Measurements from ENCODE around the gene METTL16. TPM values are rescaled to one million over a fixed set of nuclear protein-coding genes. Genes with fewer than 3 reads are reported as not detected.

The METTL16 gene
- total and polyA plus RNA-seq, 2 of the 8 experiments (the other 6 are each of a cell fraction or from before 2014, with no cell fraction given) = 22.8 to 59.4 TPM

DNA sequence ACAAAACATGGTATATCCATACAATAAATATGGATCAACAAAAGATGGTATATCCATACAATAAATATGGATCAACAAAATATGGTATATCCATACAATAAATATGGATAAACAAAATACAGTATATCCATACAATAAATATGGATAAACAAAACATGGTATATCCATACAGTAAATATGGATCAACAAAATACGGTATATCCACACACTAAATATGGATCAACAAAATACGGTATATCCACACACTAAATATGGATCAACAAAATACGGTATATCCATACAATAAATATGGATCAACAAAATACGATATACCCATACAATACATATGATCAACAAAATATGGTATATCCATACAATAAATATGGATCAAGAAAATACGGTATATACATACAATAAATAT lies 8.1 kb downstream of the METTL16 start:
- no peaks in the 10 kb centered on the region for H3K27me3 ChIP-seq (replicated peaks in 1 of 4; ENCODE audit: control insufficient read depth in 3 of 4, extremely low read depth in 1 of 4, insufficient read depth in 3 of 4, low read length in 3 of 4)
- H2BK20ac ChIP-seq (ENCODE audit: low read length) = no peak overlapping the region
- ChIA-PET POLR2A (ENCODE audit: partially characterized antibody) (interaction anchor here (1.4 kb wide), 1 partner anchor 9 kb away, joined by 5 read pairs; no protein-coding TSS in a partner anchor), CTCF (ENCODE audit: partially characterized antibody) (no interaction called here)
- WGBS, 2 experiments (ENCODE audit: extremely low coverage in 1 of 2, insufficient coverage in 1 of 2, insufficient read length in 1 of 2, insufficient replicate concordance in 2 of 2, low coverage in 1 of 2, low lambda C conversion rate in 2 of 2, missing lambda C conversion rate in 1 of 2) = 88% methylated on average over 5 of the region's 5 CpGs; no CpG with 5 or more reads in 1 of the 2 experiments
- peaks cover 16 to 57% of the 10 kb centered on the region in 2 experiments for H3K79me2 ChIP-seq (ENCODE audit: control insufficient read depth in 1 of 2, insufficient read depth in 2 of 2, low read length in 2 of 2)
- H3K27ac ChIP-seq (ENCODE audit: low read depth, low read length) = no peak overlapping the region
- peaks cover 0 to 1% of the 10 kb centered on the region in 2 experiments for H4K20me1 ChIP-seq (replicated peaks in 1 of 2; ENCODE audit: control insufficient read depth in 1 of 2, insufficient read depth in 2 of 2, low read length in 2 of 2)
- H3K9ac ChIP-seq (replicated peaks in 1 of 4; ENCODE audit: extremely low read depth in 1 of 4, low read depth in 3 of 4, low read length in 3 of 4) = no peak overlapping the region
- no peak overlapping the region for H2AK5ac ChIP-seq (ENCODE audit: low read depth, low read length)
- H3K36me3 ChIP-seq (ENCODE audit: control insufficient read depth in 2 of 4, insufficient read depth in 4 of 4, low read length in 3 of 4) = peaks cover 3 to 20% (median 8%) of the 10 kb centered on the region in 4 experiments; a peak in 4 of 8 replicates
- no peak overlapping the region for H3K56ac ChIP-seq (replicated peaks; ENCODE audit: insufficient read length, low read depth, low read length)
- no peak overlapping the region for H4K5ac ChIP-seq (ENCODE audit: insufficient read length, low read depth, low read length)
- peaks cover 2% of the 10 kb centered on the region; the same call in 1 of the 2 replicates for H3K23me2 ChIP-seq (ENCODE audit: low read depth, low read length)
- no peak overlapping the region for H3K14ac ChIP-seq (ENCODE audit: insufficient read length)
- no peak overlapping the region for H2BK120ac ChIP-seq (replicated peaks; ENCODE audit: low read depth, low read length)
- H3K23ac ChIP-seq (ENCODE audit: insufficient read length) = no peak overlapping the region
- FAIRE-seq (no peak), DNase-seq (ENCODE audit: low read depth in 1 of 2, low spot score in 2 of 2) (no peak)
- no peak overlapping the region for H2BK15ac ChIP-seq (ENCODE audit: low read length)
- no peak overlapping the region for H2AFZ ChIP-seq (ENCODE audit: low read length)
- H2BK12ac ChIP-seq (ENCODE audit: low read depth, low read length) = no peak overlapping the region
- H4K91ac ChIP-seq (replicated peaks; ENCODE audit: insufficient read length, low read length) = no peak overlapping the region
- peaks cover 0 to 3% of the 10 kb centered on the region in 2 experiments; a peak in 1 of 4 replicates for H3K9me3 ChIP-seq (ENCODE audit: insufficient read depth in 2 of 2, low read depth in 1 of 2, low read length in 1 of 2)
- H3K4me2 ChIP-seq (ENCODE audit: insufficient read depth in 1 of 2, low read depth in 2 of 2, low read length in 2 of 2) = no peak overlapping the region
- H3K18ac ChIP-seq (ENCODE audit: extremely low read depth, low read length) = no peak overlapping the region
- H3K4me1 ChIP-seq (replicated peaks in 1 of 4; ENCODE audit: control insufficient read depth in 3 of 4, insufficient read depth in 4 of 4, low read length in 3 of 4) = no peaks in the 10 kb centered on the region
- no peak overlapping the region for H4K8ac ChIP-seq (ENCODE audit: extremely low read depth, insufficient read depth, low read length)
- H3K4ac ChIP-seq (replicated peaks; ENCODE audit: insufficient read length, low read depth, low read length) = no peak overlapping the region
- no peak overlapping the region for H2BK5ac ChIP-seq (ENCODE audit: low read depth, low read length)
- peaks cover 9% of the 10 kb centered on the region for H3K79me1 ChIP-seq (ENCODE audit: low read depth, low read length)
- no peak overlapping the region for H3K4me3 ChIP-seq (ENCODE audit: extremely low read depth in 1 of 4, insufficient read depth in 2 of 4, low read depth in 3 of 4, low read length in 4 of 4)
- TF ChIP-seq KDM1A (IDR thresholded peaks at IDR 0.05; ENCODE audit: borderline replicate concordance, low read length) (no peak), SIRT6 (IDR thresholded peaks at IDR 0.05; ENCODE audit: low read length) (no peak), ASH2L (IDR thresholded peaks at IDR 0.05; ENCODE audit: low read length) (no peak), ZNF274 (IDR thresholded peaks at IDR 0.05; ENCODE audit: borderline replicate concordance, extremely low read depth, low read length) (no peak), SP4 (IDR thresholded peaks at IDR 0.05; ENCODE audit: low read length) (no peak), RAD21 (IDR thresholded peaks at IDR 0.05 in 1 of 2, conservative IDR thresholded peaks at IDR 0.05 in 1 of 2; ENCODE audit: low read depth in 2 of 2, low read length in 2 of 2) (no peak), CHD1 (IDR thresholded peaks at IDR 0.05; ENCODE audit: low read depth, low read length) (no peak), RBBP5 (IDR thresholded peaks at IDR 0.05; ENCODE audit: borderline replicate concordance, low read depth, low read length) (no peak), JUN (IDR thresholded peaks at IDR 0.05; ENCODE audit: low read depth, low read length) (no peak), BRCA1 (IDR thresholded peaks at IDR 0.05; ENCODE audit: low read depth, low read length) (no peak), SP1 (IDR thresholded peaks at IDR 0.05; ENCODE audit: low read depth, low read length) (no peak), RNF2 (IDR thresholded peaks at IDR 0.05; ENCODE audit: borderline replicate concordance, low read depth, low read length, missing control alignments, poor library complexity, severe bottlenecking) (no peak), EGR1 (IDR thresholded peaks at IDR 0.05; ENCODE audit: borderline replicate concordance, low read depth, low read length) (no peak)
- TF ChIP-seq, protein P1, sequence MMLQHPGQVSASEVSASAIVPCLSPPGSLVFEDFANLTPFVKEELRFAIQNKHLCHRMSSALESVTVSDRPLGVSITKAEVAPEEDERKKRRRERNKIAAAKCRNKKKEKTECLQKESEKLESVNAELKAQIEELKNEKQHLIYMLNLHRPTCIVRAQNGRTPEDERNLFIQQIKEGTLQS (IDR thresholded peaks at IDR 0.05; ENCODE audit: insufficient read depth, low read depth, low read length) = no peak
